ENCODE data around the gene LILRA2.
A peak's percentile ranks its signal among the peaks of the same experiment; 100 is the strongest.
"Not testable (repeated sequence)": the region's sequence is repeated elsewhere in the genome, so short reads cannot be mapped to it uniquely, and the experiment has no call there.

Gene LILRA2

GRCh38 chr19:54633401-54633800, 59.8 kb downstream of the LILRA2 start:
- no peak for TF ChIP-seq CTCF (IDR thresholded peaks at IDR 0.05; ENCODE audit: extremely low read depth, insufficient read depth, missing control alignments)
- in situ Hi-C loops (cut with MboI; ENCODE audit: low pct_unique_long_range_greater_than_20kb, low sequenced_read_pairs, unreplicated experiment) = no loop called here
- DNase-seq (ENCODE audit: low spot score) = peak; percentile 43

GRCh38 chr19:54636081-54636480, 62.5 kb downstream of the LILRA2 start:
- in situ Hi-C loops (cut with MboI; ENCODE audit: low pct_unique_long_range_greater_than_20kb, low sequenced_read_pairs, unreplicated experiment); DNase-seq (ENCODE audit: low spot score): not testable (repeated sequence)

GRCh38 chr19:54638683-54639082, 65.1 kb downstream of the LILRA2 start:
- no peak for TF ChIP-seq CTCF (IDR thresholded peaks at IDR 0.05; ENCODE audit: extremely low read depth, insufficient read depth, missing control alignments)
- in situ Hi-C loops (cut with MboI; ENCODE audit: low pct_unique_long_range_greater_than_20kb, low sequenced_read_pairs, unreplicated experiment) = no loop called here
- DNase-seq (ENCODE audit: low spot score) = no peak
